GM10266 (cell line): ENCODE data around the gene ZCCHC9.
"Not testable (repeated sequence)": the region's sequence is repeated elsewhere in the genome, so short reads cannot be mapped to it uniquely, and the experiment has no call there.

Experiments used
- DNase-seq: peaks from one replicate; pipeline ENCODE4 v3.0.0; 2012; ENCODE audit errors: extremely low spot score
- CTCF ChIP-seq: IDR thresholded peaks from 2 replicates; pipeline ENCODE4 v1.5.1; 2012; ENCODE audit warnings: mild to moderate bottlenecking, low read depth; ENCODE audit not compliant: control insufficient read depth, insufficient read depth; ENCODE audit errors: missing control alignments

The ZCCHC9 gene

GRCh38 chr5:81301271-81302015 is at the start of gene ZCCHC9:
TSS of gene ZCCHC9 (plus strand) at chr5:81301587. CDS start at chr5:81304758, 3,171 bp downstream.
- TF ChIP-seq CTCF, result peak; percentile 32

GRCh38 chr5:81251922-81252321 is 49.5 kb upstream of the ZCCHC9 start:
- no peak for DNase-seq
- no peak for TF ChIP-seq CTCF

More at GRCh38 chr5:81301271-81302015, at the start of gene ZCCHC9:
- peak; percentile 85 for DNase-seq

- no peak for DNase-seq
- no peak for TF ChIP-seq CTCF
Measured at GRCh38 chr5:81252904-81253303, 48.5 kb upstream of the ZCCHC9 start.

GRCh38 chr5:81253875-81254274 is 47.5 kb upstream of the ZCCHC9 start:
- no peak for DNase-seq
- no peak for TF ChIP-seq CTCF

DNA sequence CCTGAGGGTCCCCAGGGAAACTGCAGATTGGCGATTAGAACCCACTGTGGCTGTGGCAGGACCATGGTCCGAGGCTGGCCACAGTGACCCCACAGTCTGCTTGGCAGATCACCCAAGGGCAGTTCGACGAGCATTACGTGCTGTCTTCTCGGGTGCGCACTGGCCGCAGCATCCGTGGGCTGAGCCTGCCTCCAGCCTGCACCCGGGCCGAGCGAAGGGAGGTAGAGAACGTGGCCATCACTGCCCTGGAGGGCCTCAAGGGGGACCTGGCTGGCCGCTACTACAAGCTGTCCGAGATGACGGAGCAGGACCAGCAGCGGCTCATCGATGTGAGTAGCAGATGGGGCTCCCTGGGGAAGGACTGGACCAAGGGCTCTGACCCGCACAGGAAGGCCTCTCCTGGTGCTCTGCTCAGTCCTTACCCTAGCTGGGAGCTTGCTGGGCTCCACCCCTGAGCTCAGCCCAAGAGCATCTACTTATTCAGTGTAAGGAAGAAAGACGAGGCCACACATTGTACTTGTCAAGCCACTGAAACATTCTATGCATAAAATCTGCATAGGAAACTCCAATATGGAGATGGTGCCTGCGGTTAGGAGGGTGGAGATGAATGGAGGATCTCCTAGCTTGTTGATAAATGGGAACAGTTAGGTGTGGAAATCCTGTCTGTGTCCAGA is 46.4 kb upstream of the ZCCHC9 start:
- TF ChIP-seq CTCF, result no peak
- DNase-seq, result no peak

DNA sequence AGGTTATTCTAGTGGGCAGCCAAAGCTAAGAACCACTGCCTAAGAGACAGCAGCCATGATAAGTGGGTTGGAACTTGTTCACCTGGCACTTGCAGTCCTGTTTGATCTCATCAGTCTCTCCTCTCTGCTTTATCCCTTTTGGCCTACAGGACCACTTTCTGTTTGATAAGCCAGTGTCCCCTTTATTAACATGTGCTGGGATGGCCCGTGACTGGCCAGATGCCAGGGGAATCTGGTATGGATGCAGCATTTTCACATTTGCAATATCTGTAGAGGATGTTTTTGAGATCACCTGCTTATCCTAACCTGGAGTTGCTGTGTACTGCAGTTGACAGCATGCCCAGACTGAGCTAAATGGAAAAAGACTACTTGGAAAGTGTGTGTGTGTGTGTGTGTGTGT is 44.6 kb upstream of the ZCCHC9 start:
- DNase-seq, result no peak
- no peak for TF ChIP-seq CTCF

- DNase-seq, result not testable (repeated sequence)
Measured at GRCh38 chr5:81262796-81263195, 38.6 kb upstream of the ZCCHC9 start.

GRCh38 chr5:81265101-81265500 is 36.3 kb upstream of the ZCCHC9 start:
- TF ChIP-seq CTCF, result no peak
- no peak for DNase-seq
